ENCODE data around the gene ZNF407. TPM values are rescaled to one million over a fixed set of nuclear protein-coding genes. Genes with fewer than 3 reads are reported as not detected.

ZNF407 gene
- polyA plus RNA-seq, 2 donors = 2.2 to 2.6 TPM

DNA sequence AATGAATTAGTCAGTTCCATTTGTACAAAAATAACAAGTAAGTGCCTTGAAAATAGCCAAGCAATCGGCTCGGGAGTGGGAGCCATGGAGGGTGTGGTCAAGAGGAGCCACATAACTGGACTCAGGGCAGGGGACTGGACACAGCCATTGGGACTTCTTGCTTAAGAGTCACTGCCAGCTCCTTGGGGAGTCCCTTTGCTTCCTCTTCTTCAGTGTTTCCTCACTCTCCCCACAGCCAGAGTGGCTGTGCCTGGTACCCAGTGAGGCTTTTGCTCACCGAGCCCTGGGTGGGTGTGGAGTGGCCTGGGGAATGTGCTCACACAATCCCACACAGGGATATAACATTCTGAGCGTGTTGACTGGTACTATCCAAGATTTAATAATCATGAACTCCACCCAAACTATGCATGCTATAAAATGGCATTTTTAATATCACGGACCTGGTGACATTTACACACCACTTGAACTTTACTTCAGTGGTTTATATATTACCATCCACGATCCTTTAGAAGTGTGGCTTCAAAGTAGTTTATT is 516.6 kb downstream of the ZNF407 start:
- Histone ChIP-seq H3K4me1 (ENCODE audit: control insufficient read depth in 2 of 2, insufficient read depth in 2 of 2, low read length in 1 of 2) (peaks cover 0 to 6% of the 10 kb centered on the region in 2 donors), H3K4me3 (ENCODE audit: low read depth in 1 of 2, low read length in 2 of 2) (no peak overlapping the region), H3K27me3 (ENCODE audit: control insufficient read depth in 1 of 2, insufficient read depth in 2 of 2, low read length in 2 of 2) (no peaks in the 10 kb centered on the region), H3K36me3 (ENCODE audit: control insufficient read depth in 2 of 2, insufficient read depth in 2 of 2, low read length in 1 of 2) (no peaks in the 10 kb centered on the region), H3K27ac (ENCODE audit: low read depth in 2 of 2, low read length in 1 of 2) (no peak overlapping the region), H3K9me3 (ENCODE audit: control insufficient read depth in 2 of 2, insufficient read depth in 1 of 2, low read depth in 1 of 2, low read length in 1 of 2) (peaks cover 0 to 2% of the 10 kb centered on the region in 2 donors)
- WGBS, 2 donors = 82 to 84% methylated on average over 6 of the region's 6 CpGs

Other genes starting within 250 kb of the ZNF407 start
- gene DIPK1C, start 140.6 kb upstream of the ZNF407 start, polyA plus RNA-seq = under 1 TPM in 1 of 2 donors, not detected in 1; 0.02 TPM
- 10 to 100 TPM; 42.5 to 60.0 TPM for gene CNDP2, start 101.5 kb upstream of the ZNF407 start, polyA plus RNA-seq
- under 1 TPM in 1 of 2 donors, not detected in 1; 0.04 TPM for gene CNDP1, start 63.4 kb upstream of the ZNF407 start, polyA plus RNA-seq